Measurements from ENCODE around the gene PREX1.
"Not testable (repeated sequence)": the region's sequence is repeated elsewhere in the genome, so short reads cannot be mapped to it uniquely, and the experiment has no call there.

Gene PREX1

DNA sequence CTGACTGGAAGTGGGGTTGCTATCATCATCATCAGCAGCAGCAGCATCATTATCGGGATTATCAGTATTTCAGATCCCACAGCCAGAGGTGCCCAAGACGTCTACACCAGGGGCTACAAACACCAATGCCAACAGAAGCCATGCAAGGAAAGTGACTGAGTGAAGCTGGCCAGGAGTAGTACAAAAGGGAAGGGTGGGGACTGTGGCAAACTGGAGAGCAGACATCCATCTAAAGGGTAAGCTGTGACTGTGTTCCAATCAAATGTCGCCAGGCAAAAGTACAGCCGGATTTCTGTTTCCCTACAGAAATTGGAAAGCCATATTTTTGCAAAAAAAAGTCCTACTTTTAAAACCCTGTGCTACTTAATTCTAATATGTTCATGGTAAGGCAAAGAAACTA, 50.0 kb downstream of the PREX1 start:
- Mint-ChIP-seq H3K4me1 (peaks cover 53% of the 10 kb centered on the region), H3K36me3 (ENCODE audit: insufficient read depth) (peaks cover 9% of the 10 kb centered on the region)

DNA sequence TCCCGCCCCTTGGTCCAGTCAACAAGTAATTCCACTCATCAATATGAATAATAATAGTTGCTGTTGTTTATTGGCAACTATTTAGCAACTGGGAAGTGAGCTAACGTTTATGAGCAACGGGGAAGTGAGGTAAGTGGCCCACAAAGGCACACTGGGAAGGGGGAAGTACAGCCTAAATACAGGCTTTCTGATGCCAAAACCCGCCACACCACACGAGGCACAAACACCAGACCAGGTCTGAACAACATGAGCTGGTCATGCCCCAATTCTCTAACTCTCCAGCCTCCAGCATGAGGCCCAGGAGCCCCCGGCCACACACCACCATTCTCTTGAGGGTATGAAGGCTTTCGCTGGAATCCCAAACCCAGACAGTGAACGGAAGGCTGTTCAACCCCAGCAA, 50.8 kb downstream of the PREX1 start:
- ATAC-seq (replicated peaks; ENCODE audit: extremely low read depth, poor library complexity, severe bottlenecking) (no peak), DNase-seq (ENCODE audit: low spot score in 2 of 2) (no peak)
- peaks cover 60% of the 10 kb centered on the region for H3K4me1 Mint-ChIP-seq
- no peak overlapping the region for H3K4me3 Mint-ChIP-seq
- peaks cover 15% of the 10 kb centered on the region for H3K36me3 Mint-ChIP-seq (ENCODE audit: insufficient read depth)
- H3K27ac Mint-ChIP-seq (ENCODE audit: low read depth), result peak overlapping the region; percentile 76
- no peaks in the 10 kb centered on the region for H3K9me3 Mint-ChIP-seq
- H3K27me3 Mint-ChIP-seq, result no peaks in the 10 kb centered on the region

More for the DNA sequence above, 50.0 kb downstream of the PREX1 start:
- no peak for ATAC-seq (replicated peaks; ENCODE audit: extremely low read depth, poor library complexity, severe bottlenecking)
- H3K9me3 Mint-ChIP-seq, result no peaks in the 10 kb centered on the region
- H3K27ac Mint-ChIP-seq (ENCODE audit: low read depth), result no peak overlapping the region
- H3K4me3 Mint-ChIP-seq, result no peak overlapping the region
- no peaks in the 10 kb centered on the region for H3K27me3 Mint-ChIP-seq
- no peak for DNase-seq (ENCODE audit: low spot score in 2 of 2)

DNA sequence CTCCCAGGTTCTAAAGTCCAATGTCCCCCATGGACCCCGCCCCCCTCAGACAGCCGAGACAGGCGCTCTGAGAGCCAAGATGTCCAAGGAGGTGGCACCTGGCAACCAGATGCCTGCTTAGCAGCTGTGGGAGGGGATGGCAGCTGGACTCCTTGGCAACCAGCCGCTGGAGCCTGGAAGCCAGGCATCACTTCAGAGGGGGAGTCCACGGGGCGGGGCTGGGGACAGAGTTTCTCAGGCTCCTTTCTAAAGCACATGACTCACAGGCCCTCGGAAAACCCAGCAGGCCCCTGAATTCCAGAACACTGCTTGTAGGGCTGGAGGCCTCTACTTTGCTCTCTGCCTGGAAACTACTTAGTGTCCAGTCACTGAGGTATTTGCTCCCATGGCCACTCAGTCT, 51.5 kb downstream of the PREX1 start:
- DNase-seq (ENCODE audit: low spot score in 2 of 2) (no peak), ATAC-seq (replicated peaks; ENCODE audit: extremely low read depth, poor library complexity, severe bottlenecking) (no peak)
- Mint-ChIP-seq H3K4me3 (no peak overlapping the region), H3K4me1 (peaks cover 67% of the 10 kb centered on the region), H3K27me3 (no peaks in the 10 kb centered on the region), H3K27ac (ENCODE audit: low read depth) (no peak overlapping the region), H3K9me3 (no peaks in the 10 kb centered on the region), H3K36me3 (ENCODE audit: insufficient read depth) (peaks cover 17% of the 10 kb centered on the region)

- H3K9me3 Mint-ChIP-seq; H3K27me3 Mint-ChIP-seq; ATAC-seq (replicated peaks; ENCODE audit: extremely low read depth, poor library complexity, severe bottlenecking); DNase-seq (ENCODE audit: low spot score in 2 of 2): not testable (repeated sequence)
- Mint-ChIP-seq H3K4me1 (peaks cover 71% of the 10 kb centered on the region), H3K36me3 (ENCODE audit: insufficient read depth) (peaks cover 17% of the 10 kb centered on the region), H3K4me3 (peak overlapping the region; percentile 23), H3K27ac (ENCODE audit: low read depth) (peak overlapping the region; percentile 90)
Measured at GRCh38 chr20:48775545-48775944, 52.3 kb downstream of the PREX1 start.

DNA sequence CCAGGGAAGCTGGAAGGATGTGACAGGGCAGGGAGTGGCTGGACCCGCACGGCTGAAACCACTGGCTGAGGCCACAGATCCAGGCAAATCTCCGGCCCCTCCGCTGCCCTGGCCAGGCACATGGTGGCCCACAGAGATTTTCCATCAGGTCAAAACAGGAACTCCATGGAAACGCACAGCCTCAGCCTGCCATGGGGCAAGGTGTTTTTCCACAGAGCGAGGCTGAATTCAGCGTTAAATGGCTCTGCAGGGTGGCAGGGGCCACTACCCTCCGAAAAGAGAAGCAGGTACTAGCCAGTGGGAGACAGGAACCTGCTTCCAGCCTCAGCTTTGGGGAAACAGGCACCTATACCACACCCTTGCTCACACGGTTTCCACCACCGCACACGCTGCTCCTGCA, 53.1 kb downstream of the PREX1 start:
- DNase-seq (ENCODE audit: low spot score in 2 of 2) (no peak), ATAC-seq (replicated peaks; ENCODE audit: extremely low read depth, poor library complexity, severe bottlenecking) (no peak)
- Mint-ChIP-seq H3K9me3 (no peaks in the 10 kb centered on the region), H3K36me3 (ENCODE audit: insufficient read depth) (peaks cover 17% of the 10 kb centered on the region), H3K27ac (ENCODE audit: low read depth) (peak overlapping the region; percentile 90), H3K27me3 (no peaks in the 10 kb centered on the region), H3K4me1 (peaks cover 79% of the 10 kb centered on the region), H3K4me3 (peak overlapping the region; percentile 23)

- peaks cover 86% of the 10 kb centered on the region for H3K4me1 Mint-ChIP-seq
- H3K27me3 Mint-ChIP-seq, result no peaks in the 10 kb centered on the region
- DNase-seq (ENCODE audit: low spot score in 2 of 2) (no peak), ATAC-seq (replicated peaks; ENCODE audit: extremely low read depth, poor library complexity, severe bottlenecking) (no peak)
- peak overlapping the region; percentile 60 for H3K4me3 Mint-ChIP-seq
- H3K36me3 Mint-ChIP-seq (ENCODE audit: insufficient read depth), result peaks cover 20% of the 10 kb centered on the region
- peak overlapping the region; percentile 80 for H3K27ac Mint-ChIP-seq (ENCODE audit: low read depth)
- no peaks in the 10 kb centered on the region for H3K9me3 Mint-ChIP-seq
Measured at GRCh38 chr20:48773837-48774418, 53.9 kb downstream of the PREX1 start.

DNA sequence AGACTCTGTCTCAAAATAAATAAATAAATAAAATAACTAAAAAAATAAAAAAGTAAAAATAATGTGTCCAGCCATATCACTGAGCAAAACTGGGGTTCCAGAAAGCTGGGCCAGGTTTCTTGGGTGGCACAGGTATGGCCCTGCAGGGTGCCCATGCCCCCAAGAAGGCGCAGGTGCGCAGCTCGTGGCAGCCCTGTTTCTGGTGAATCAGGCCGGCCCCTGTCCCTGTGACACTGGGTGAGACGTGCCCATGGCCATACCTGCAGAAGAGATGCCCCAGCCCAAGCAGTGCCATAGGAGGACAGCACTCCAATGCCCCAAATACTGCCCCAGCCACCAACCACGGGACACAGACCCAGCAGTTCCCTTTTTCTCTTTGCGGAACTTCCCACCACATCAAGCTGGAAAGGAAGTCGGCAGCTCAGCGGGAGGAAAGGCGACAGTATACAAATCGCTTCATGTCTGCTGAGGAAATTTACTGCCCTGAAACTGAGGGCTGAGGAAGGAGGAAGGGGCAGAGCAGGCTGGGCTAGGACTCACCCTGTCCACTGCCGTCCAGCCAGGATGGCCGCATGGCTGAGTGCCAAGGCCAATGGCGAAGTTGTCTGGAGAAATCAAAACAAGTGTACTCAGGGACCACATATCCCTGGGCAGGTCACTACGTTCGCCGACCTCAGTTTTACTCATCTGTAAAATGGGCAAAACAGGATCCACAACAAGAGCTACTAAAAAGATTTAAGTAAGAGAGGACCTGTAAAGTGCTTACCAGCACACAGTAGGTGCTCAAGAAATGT, 55.4 kb downstream of the PREX1 start:
- ATAC-seq (replicated peaks; ENCODE audit: extremely low read depth, poor library complexity, severe bottlenecking) (no peak), DNase-seq (ENCODE audit: low spot score in 2 of 2) (no peak)
- Mint-ChIP-seq H3K36me3 (ENCODE audit: insufficient read depth) (peaks cover 24% of the 10 kb centered on the region), H3K4me3 (no peak overlapping the region), H3K27me3 (no peaks in the 10 kb centered on the region), H3K4me1 (peaks cover 91% of the 10 kb centered on the region), H3K27ac (ENCODE audit: low read depth) (peak overlapping the region; percentile 80), H3K9me3 (no peaks in the 10 kb centered on the region)

- peak overlapping the region; percentile 25 for H3K27ac Mint-ChIP-seq (ENCODE audit: low read depth)
- H3K27me3 Mint-ChIP-seq, result no peaks in the 10 kb centered on the region
- no peak overlapping the region for H3K4me3 Mint-ChIP-seq
- H3K9me3 Mint-ChIP-seq, result no peaks in the 10 kb centered on the region
- DNase-seq (ENCODE audit: low spot score in 2 of 2) (no peak), ATAC-seq (replicated peaks; ENCODE audit: extremely low read depth, poor library complexity, severe bottlenecking) (no peak)
- peaks cover 22% of the 10 kb centered on the region for H3K36me3 Mint-ChIP-seq (ENCODE audit: insufficient read depth)
- H3K4me1 Mint-ChIP-seq, result peaks cover 91% of the 10 kb centered on the region
Measured at GRCh38 chr20:48771542-48771941, 56.3 kb downstream of the PREX1 start.

- Mint-ChIP-seq H3K4me1 (peaks cover 95% of the 10 kb centered on the region), H3K9me3 (no peaks in the 10 kb centered on the region), H3K4me3 (no peak overlapping the region), H3K27ac (ENCODE audit: low read depth) (peak overlapping the region; percentile 79), H3K36me3 (ENCODE audit: insufficient read depth) (peaks cover 23% of the 10 kb centered on the region), H3K27me3 (no peaks in the 10 kb centered on the region)
- ATAC-seq (replicated peaks; ENCODE audit: extremely low read depth, poor library complexity, severe bottlenecking), result no peak
- DNase-seq (ENCODE audit: low spot score in 2 of 2), result no peak
Measured at GRCh38 chr20:48770700-48771442, 56.9 kb downstream of the PREX1 start.

DNA sequence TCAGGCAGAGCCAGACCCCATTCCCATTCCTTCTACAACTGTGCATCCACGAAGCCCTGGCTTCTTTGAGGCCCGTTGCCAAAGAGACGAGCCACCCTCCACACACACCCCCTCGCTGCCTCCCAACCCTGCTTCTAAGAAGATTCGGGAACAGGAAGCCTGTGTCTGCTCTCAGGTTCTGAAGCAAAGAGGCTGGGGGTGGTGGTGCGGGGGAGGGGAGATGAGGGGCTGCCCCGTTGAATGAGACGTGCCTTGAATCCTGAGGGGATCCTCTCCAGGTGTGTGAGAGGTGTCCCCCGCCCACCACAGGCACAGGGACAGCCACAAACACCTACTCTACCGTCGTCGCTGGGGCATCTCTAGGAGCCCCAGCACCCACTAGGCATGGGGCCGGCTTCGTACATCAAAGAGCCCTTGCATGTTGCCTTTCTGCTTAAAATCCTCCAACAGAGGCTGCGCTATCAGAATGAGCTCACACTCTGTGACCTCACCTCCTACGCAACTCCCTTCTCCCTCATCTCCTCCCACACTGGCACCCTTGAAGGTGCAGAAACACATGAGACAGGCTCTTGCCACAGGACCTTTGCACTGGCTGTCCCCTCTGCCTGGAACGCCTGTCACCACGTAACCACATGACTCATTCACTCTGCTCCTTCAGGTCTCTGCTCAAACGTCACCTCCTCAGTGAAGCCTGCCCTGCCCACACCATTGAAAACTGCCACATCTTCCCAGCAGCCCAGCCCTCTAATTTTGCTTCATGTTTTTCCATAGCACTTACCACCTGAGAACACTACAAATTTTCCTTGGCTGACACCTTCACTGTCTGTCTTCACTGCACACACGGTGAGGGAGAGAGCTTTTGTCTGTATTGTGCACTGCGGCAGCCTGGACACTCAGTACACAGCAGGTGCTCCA, 58.5 kb downstream of the PREX1 start:
- DNase-seq (ENCODE audit: low spot score in 2 of 2), result peak; percentile 67 to 86
- Mint-ChIP-seq H3K36me3 (ENCODE audit: insufficient read depth) (peaks cover 23% of the 10 kb centered on the region), H3K27me3 (no peaks in the 10 kb centered on the region), H3K27ac (ENCODE audit: low read depth) (peak overlapping the region; percentile 79), H3K4me1 (peaks cover 95% of the 10 kb centered on the region), H3K9me3 (no peaks in the 10 kb centered on the region), H3K4me3 (peak overlapping the region; percentile 16)
- peak; percentile 90 for ATAC-seq (replicated peaks; ENCODE audit: extremely low read depth, poor library complexity, severe bottlenecking)

GRCh38 chr20:48766961-48767960, 60.5 kb downstream of the PREX1 start:
- Mint-ChIP-seq H3K4me3 (peak overlapping the region; percentile 16), H3K9me3 (no peaks in the 10 kb centered on the region), H3K36me3 (ENCODE audit: insufficient read depth) (peaks cover 19% of the 10 kb centered on the region), H3K27ac (ENCODE audit: low read depth) (peak overlapping the region; percentile 79), H3K4me1 (peaks cover 95% of the 10 kb centered on the region), H3K27me3 (no peaks in the 10 kb centered on the region)
- ATAC-seq (replicated peaks; ENCODE audit: extremely low read depth, poor library complexity, severe bottlenecking), result no peak
- DNase-seq (ENCODE audit: low spot score in 2 of 2), result no peak
